ENCODE data around the gene APEX2. TPM values are rescaled to one million over a fixed set of nuclear protein-coding genes. Genes with fewer than 3 reads are reported as not detected.

The APEX2 gene
- total and polyA plus RNA-seq, 2 experiments from 2014 or later = 10.0 to 20.1 TPM

GRCh38 chrX:54964766-54965497, 35.2 kb upstream of the APEX2 start:
- Mint-ChIP-seq H3K4me1 (no peaks in the 10 kb centered on the region), H3K9me3 (peaks cover 6% of the 10 kb centered on the region; the same call in 1 of the 3 replicates), H3K36me3 (ENCODE audit: low read depth) (no peaks in the 10 kb centered on the region)

GRCh38 chrX:54977387-54977786, 22.8 kb upstream of the APEX2 start:
- TF ChIP-seq NANOG (IDR thresholded peaks at IDR 0.05; ENCODE audit: borderline replicate concordance) = no peak
- no peaks in the 10 kb centered on the region for H3F3A ChIP-seq (replicated peaks; ENCODE audit: low read depth)
- no peak overlapping the region for H3K4me3 ChIP-seq
- no peaks in the 10 kb centered on the region for H3K9me2 ChIP-seq (ENCODE audit: insufficient read depth)
- Mint-ChIP-seq H3K4me3 (no peak overlapping the region), H3K27me3 (ENCODE audit: insufficient read depth, low read depth, poor library complexity) (no peaks in the 10 kb centered on the region), H3K9me3 (peaks cover 4% of the 10 kb centered on the region; the same call in 2 of the 3 replicates), H3K36me3 (ENCODE audit: low read depth) (no peaks in the 10 kb centered on the region), H3K27ac (no peak overlapping the region), H3K4me1 (no peaks in the 10 kb centered on the region)
- ATAC-seq (no peak), DNase-seq (ENCODE audit: low spot score) (no peak)
- no peak overlapping the region for H2AFZ ChIP-seq
- no peaks in the 10 kb centered on the region for H3K36me3 ChIP-seq (ENCODE audit: insufficient read depth)
- no peak overlapping the region for H3K4me2 ChIP-seq
- no peaks in the 10 kb centered on the region for H4K20me1 ChIP-seq (replicated peaks; ENCODE audit: insufficient read depth)
- no peaks in the 10 kb centered on the region for H3K27me3 ChIP-seq (ENCODE audit: insufficient read depth)
- no peaks in the 10 kb centered on the region for H3K79me2 ChIP-seq (replicated peaks; ENCODE audit: insufficient read depth)
- H3K4me1 ChIP-seq (ENCODE audit: insufficient read depth) = no peaks in the 10 kb centered on the region
- no peak overlapping the region for H3K27ac ChIP-seq (ENCODE audit: low read depth)

More at GRCh38 chrX:54964766-54965497, 35.2 kb upstream of the APEX2 start:
- Mint-ChIP-seq H3K27ac (no peak overlapping the region), H3K4me3 (no peak overlapping the region), H3K27me3 (ENCODE audit: insufficient read depth, low read depth, poor library complexity) (peaks cover 3% of the 10 kb centered on the region)
- ATAC-seq (no peak), DNase-seq (ENCODE audit: low spot score) (no peak)
- Histone ChIP-seq H3K4me3 (no peak overlapping the region), H3K4me1 (ENCODE audit: insufficient read depth) (no peaks in the 10 kb centered on the region), H4K20me1 (replicated peaks; ENCODE audit: insufficient read depth) (no peaks in the 10 kb centered on the region), H2AFZ (no peak overlapping the region), H3K27ac (ENCODE audit: low read depth) (no peak overlapping the region), H3K36me3 (ENCODE audit: insufficient read depth) (no peaks in the 10 kb centered on the region), H3K27me3 (ENCODE audit: insufficient read depth) (no peaks in the 10 kb centered on the region), H3K79me2 (replicated peaks; ENCODE audit: insufficient read depth) (no peaks in the 10 kb centered on the region), H3K9me2 (ENCODE audit: insufficient read depth) (no peaks in the 10 kb centered on the region), H3K4me2 (no peak overlapping the region), H3F3A (replicated peaks; ENCODE audit: low read depth) (no peaks in the 10 kb centered on the region)
- no peak for TF ChIP-seq CTCF (conservative IDR thresholded peaks at IDR 0.05; ENCODE audit: low read depth in 2 of 2)
- no peak for TF ChIP-seq ZNF331 (CRISPR knock-in tag; IDR thresholded peaks at IDR 0.05; ENCODE audit: low read depth)
- no peak for TF ChIP-seq EZH2 (IDR thresholded peaks at IDR 0.05; ENCODE audit: low read depth, unreplicated experiment)
- TF ChIP-seq, protein P1, sequence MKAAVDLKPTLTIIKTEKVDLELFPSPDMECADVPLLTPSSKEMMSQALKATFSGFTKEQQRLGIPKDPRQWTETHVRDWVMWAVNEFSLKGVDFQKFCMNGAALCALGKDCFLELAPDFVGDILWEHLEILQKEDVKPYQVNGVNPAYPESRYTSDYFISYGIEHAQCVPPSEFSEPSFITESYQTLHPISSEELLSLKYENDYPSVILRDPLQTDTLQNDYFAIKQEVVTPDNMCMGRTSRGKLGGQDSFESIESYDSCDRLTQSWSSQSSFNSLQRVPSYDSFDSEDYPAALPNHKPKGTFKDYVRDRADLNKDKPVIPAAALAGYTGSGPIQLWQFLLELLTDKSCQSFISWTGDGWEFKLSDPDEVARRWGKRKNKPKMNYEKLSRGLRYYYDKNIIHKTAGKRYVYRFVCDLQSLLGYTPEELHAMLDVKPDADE (IDR thresholded peaks at IDR 0.05) = no peak

DNA sequence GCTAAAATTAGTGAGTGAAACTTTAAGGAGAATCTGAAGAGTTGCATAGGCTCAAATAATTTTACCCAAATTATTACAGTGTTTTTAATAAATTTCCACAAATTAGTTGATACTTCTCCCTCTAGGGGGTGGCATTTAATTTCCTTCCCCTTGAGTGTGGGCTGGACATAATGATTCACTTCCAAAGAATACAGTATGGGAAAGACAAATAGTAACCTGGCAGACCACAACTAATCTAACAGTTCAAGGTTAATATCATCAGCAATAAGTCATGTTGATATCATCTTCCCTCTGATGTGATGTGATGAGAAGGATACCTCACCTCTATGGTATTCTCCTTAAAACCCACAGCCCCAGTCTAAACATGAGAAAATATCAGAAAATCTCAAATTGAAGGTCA, 21.7 kb upstream of the APEX2 start:
- no peaks in the 10 kb centered on the region for H3K36me3 Mint-ChIP-seq (ENCODE audit: low read depth)
- DNase-seq (ENCODE audit: low spot score) (no peak), ATAC-seq (no peak)
- H3K27ac Mint-ChIP-seq = no peak overlapping the region
- Histone ChIP-seq H2AFZ (no peak overlapping the region), H3K79me2 (replicated peaks; ENCODE audit: insufficient read depth) (no peaks in the 10 kb centered on the region), H3K36me3 (ENCODE audit: insufficient read depth) (no peaks in the 10 kb centered on the region), H3K4me3 (no peak overlapping the region), H3K9me2 (ENCODE audit: insufficient read depth) (no peaks in the 10 kb centered on the region), H3F3A (replicated peaks; ENCODE audit: low read depth) (no peaks in the 10 kb centered on the region), H4K20me1 (replicated peaks; ENCODE audit: insufficient read depth) (no peaks in the 10 kb centered on the region), H3K4me2 (no peak overlapping the region), H3K27me3 (ENCODE audit: insufficient read depth) (no peaks in the 10 kb centered on the region), H3K27ac (ENCODE audit: low read depth) (no peak overlapping the region), H3K4me1 (ENCODE audit: insufficient read depth) (no peaks in the 10 kb centered on the region)
- no peak overlapping the region for H3K4me3 Mint-ChIP-seq
- H3K4me1 Mint-ChIP-seq = no peaks in the 10 kb centered on the region
- peaks cover 4% of the 10 kb centered on the region; the same call in 1 of the 3 replicates for H3K9me3 Mint-ChIP-seq
- H3K27me3 Mint-ChIP-seq (ENCODE audit: insufficient read depth, low read depth, poor library complexity) = no peaks in the 10 kb centered on the region
- TF ChIP-seq EZH2 (IDR thresholded peaks at IDR 0.05; ENCODE audit: low read depth, unreplicated experiment) (no peak), NANOG (IDR thresholded peaks at IDR 0.05; ENCODE audit: borderline replicate concordance) (no peak)
- TF ChIP-seq, protein P1 (IDR thresholded peaks at IDR 0.05) = no peak

Data from GM23338 (cell line).